ENCODE measurements around the gene ZNF280A. TPM values are rescaled to one million over a fixed set of nuclear protein-coding genes. Genes with fewer than 3 reads are reported as not detected.

Gene ZNF280A
- total RNA-seq (2014; rRNA removed; shearing (Covaris generic)) = 0.75 and 0.89 TPM in 2 replicates
- 0.36 TPM in 1 of 2 replicates, not detected in the other for polyA plus RNA-seq (2014; cell fraction: nucleus; rRNA removed)

GRCh38 chr22:22520020-22520656 is at the start of gene ZNF280A:
Gene ZNF280A, minus strand, starts transcription at chr22:22520270. Its CDS starts 4,640 bp downstream, at chr22:22515630.
- peak; percentile 43 for DNase-seq (ENCODE audit: extremely low read depth, low read depth)

- DNase-seq (ENCODE audit: extremely low read depth, low read depth) = no peak
Observed at GRCh38 chr22:22569218-22569617, 49.1 kb upstream of the ZNF280A start.

GRCh38 chr22:22565981-22566380 is 45.9 kb upstream of the ZNF280A start:
- DNase-seq (ENCODE audit: extremely low read depth, low read depth) = no peak

GRCh38 chr22:22558972-22559603 is 39.0 kb upstream of the ZNF280A start, which contains the start of gene PRAME:
Gene PRAME, minus strand, starts transcription at chr22:22559265. Its CDS starts 2,433 bp downstream, at chr22:22556832.
- peak; percentile 81 for DNase-seq (ENCODE audit: extremely low read depth, low read depth)

GRCh38 chr22:22558071-22558971 is 38.3 kb upstream of the ZNF280A start:
- no peak for DNase-seq (ENCODE audit: extremely low read depth, low read depth)

- DNase-seq (ENCODE audit: extremely low read depth, low read depth) = no peak
Observed at GRCh38 chr22:22556995-22557925, 37.2 kb upstream of the ZNF280A start.

- DNase-seq (ENCODE audit: extremely low read depth, low read depth) = no peak
Observed at GRCh38 chr22:22556578-22556977, 36.5 kb upstream of the ZNF280A start.

GRCh38 chr22:22555596-22555995 is 35.5 kb upstream of the ZNF280A start:
- DNase-seq (ENCODE audit: extremely low read depth, low read depth) = no peak

- DNase-seq (ENCODE audit: extremely low read depth, low read depth) = no peak
Observed at GRCh38 chr22:22554587-22555284, 34.7 kb upstream of the ZNF280A start.

GRCh38 chr22:22553735-22554586 is 33.9 kb upstream of the ZNF280A start:
- no peak for DNase-seq (ENCODE audit: extremely low read depth, low read depth)

GRCh38 chr22:22553141-22553540 is 33.1 kb upstream of the ZNF280A start:
- DNase-seq (ENCODE audit: extremely low read depth, low read depth) = no peak

- DNase-seq (ENCODE audit: extremely low read depth, low read depth) = no peak
Observed at GRCh38 chr22:22552630-22553029, 32.6 kb upstream of the ZNF280A start.

- DNase-seq (ENCODE audit: extremely low read depth, low read depth) = no peak
Observed at GRCh38 chr22:22550789-22551434, 30.8 kb upstream of the ZNF280A start.

GRCh38 chr22:22548910-22549309 is 28.8 kb upstream of the ZNF280A start:
- DNase-seq (ENCODE audit: extremely low read depth, low read depth) = no peak

- DNase-seq (ENCODE audit: extremely low read depth, low read depth) = no peak
Observed at GRCh38 chr22:22548317-22548716, 28.2 kb upstream of the ZNF280A start.

- no peak for DNase-seq (ENCODE audit: extremely low read depth, low read depth)
Observed at GRCh38 chr22:22547692-22548300, 27.7 kb upstream of the ZNF280A start.

- no peak for DNase-seq (ENCODE audit: extremely low read depth, low read depth)
Observed at GRCh38 chr22:22547226-22547625, 27.2 kb upstream of the ZNF280A start.

- DNase-seq (ENCODE audit: extremely low read depth, low read depth) = no peak
Observed at GRCh38 chr22:22546490-22546889, 26.4 kb upstream of the ZNF280A start.
